ENCODE measurements around the gene SPATA46.
"Not testable (repeated sequence)": the region's sequence is repeated elsewhere in the genome, so short reads cannot be mapped to it uniquely, and the experiment has no call there.

SPATA46 gene, protein sequence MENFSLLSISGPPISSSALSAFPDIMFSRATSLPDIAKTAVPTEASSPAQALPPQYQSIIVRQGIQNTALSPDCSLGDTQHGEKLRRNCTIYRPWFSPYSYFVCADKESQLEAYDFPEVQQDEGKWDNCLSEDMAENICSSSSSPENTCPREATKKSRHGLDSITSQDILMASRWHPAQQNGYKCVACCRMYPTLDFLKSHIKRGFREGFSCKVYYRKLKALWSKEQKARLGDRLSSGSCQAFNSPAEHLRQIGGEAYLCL

DNA sequence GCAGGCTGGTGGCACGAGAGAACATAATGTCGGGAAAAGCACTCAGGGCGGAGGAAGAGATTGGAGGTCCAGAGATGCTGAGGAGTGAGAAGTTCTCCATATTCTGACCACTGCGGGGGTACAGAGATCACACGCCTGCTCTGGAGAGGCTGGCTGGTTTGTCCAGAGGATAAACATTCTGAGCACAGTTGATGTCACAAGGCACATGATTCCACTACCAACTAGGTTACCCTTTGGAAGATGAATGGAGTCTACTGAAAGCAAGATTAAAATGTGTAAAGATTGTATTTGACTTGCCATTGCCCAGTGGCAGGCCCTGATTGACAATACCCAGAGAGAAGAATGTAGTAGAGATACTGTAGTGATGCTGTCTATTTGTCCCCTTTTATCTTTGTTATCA, at the start of gene SPATA46:
Gene SPATA46 (minus strand): TSS at position 164 of the 400 bp plus-strand sequence. CDS start 64 bp downstream, at position 100.
- no peak for DNase-seq (ENCODE audit: low spot score)

DNA sequence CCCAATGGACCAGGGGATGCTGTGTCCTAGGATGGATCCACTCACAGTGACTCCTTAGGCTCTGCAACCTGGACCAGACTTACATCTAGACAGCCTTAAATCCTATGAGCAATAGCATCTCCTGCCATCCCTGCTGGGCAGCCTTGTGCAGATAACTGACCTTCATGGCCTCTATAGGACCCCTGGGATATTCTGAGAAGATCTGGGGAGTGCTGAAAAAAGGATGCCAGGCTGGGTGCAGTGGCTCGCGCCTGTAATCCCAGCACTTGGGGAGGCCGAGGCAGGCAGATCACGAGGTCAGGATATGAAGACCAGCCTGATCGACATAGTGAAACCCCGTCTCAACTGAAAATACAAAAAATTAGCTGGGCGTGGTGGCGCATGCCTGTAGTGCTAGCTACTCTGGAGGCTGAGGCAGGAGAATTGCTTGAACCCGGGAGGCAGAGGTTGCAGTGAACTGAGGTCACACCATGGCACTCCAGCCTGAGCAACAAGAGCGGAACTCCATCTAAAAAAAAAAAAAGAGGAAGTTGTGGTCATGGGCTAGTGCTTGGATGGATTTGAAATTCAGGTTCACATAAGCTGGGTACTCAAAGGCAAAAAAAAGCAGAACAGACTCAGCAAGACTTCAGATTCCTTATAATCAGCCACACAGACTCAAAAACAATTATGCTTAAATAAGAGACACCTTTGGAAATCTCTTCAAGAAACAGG, 46.2 kb upstream of the SPATA46 start:
- DNase-seq (ENCODE audit: low spot score): no peak

DNA sequence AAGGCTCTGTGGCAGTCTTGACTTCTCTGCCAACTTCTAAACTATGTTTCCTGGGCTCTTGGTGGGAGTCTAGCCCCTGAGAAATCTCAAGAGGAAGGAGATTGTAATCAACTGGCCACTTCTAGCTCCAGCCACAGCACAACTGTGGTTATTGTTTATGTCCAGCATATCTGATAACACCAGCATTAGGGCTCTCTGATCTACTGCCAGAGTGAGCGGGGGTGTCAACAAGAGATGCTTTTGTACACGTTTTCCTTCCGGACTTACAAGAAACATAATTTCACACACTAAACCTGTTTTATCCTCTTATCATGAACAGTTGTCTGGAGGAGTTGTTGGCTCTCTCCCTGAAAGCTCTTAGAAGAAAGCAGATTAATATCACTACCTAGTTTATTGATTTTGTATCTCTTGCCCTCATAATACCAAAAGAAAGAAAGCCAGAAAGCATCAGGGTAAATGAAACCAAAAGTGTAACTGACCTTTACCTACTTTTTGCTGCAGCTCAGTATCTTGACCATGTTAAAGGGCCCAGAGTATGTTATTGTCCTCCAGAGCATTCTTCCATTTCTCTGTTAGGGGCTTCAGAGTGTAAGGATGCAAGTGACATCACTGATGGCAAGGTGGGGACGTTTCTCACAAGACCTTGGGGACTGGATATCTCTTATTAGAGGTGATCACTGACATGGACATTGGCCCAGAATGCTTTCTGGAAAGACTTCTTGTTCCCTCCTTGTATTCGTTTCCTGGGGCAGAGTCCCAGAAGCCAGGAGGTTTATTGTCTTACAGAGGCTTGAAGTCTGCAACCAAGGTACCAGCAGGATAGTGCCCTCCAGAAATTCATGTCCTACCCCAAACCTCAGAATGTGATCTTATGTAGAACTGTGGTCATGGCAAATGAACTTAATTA, 44.9 kb upstream of the SPATA46 start:
- DNase-seq (ENCODE audit: low spot score): no peak

DNA sequence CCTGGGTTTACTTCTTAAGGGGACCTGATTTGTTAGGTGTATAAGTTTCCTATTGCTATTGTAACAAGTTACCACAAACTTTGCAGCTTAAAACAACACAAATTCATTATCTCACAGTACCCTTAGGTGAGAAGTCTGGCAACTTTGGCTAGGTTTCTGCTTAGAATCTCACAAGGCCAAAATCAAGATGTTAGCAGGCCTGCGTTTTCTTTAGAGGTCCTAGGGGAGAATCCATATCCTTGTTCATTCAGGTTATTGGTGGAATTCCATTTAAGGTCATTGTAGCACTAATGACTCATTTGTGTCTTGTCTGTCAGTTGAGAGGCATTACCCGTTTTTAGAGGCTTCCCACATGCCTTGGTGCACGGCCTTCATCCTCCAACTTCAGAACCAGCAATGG, 43.5 kb upstream of the SPATA46 start:
- DNase-seq (ENCODE audit: low spot score): no peak

DNA sequence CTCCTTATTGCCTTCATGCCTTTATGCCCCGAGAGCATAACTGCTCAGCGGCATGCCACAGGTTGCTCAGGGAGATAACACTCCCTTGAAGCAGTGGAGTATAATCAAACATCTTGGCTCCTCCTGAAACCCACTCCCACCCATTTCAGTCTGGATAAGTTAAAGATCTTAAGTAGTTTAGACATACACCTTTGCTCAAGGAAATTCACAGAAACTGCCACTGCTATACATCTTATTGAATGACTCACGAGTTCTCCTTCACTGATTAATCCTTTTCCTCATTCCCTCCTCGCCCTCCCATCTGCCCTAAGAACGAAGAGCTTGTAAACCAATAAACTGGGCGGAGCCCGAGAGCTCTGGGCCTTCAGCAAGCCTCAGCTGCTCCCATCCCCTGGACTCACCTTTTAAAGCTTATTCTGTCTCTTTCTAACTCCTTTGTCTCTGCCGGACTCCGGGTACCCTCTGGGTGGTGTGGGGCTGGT, 42.8 kb upstream of the SPATA46 start:
- not testable (repeated sequence) for DNase-seq (ENCODE audit: low spot score)

DNA sequence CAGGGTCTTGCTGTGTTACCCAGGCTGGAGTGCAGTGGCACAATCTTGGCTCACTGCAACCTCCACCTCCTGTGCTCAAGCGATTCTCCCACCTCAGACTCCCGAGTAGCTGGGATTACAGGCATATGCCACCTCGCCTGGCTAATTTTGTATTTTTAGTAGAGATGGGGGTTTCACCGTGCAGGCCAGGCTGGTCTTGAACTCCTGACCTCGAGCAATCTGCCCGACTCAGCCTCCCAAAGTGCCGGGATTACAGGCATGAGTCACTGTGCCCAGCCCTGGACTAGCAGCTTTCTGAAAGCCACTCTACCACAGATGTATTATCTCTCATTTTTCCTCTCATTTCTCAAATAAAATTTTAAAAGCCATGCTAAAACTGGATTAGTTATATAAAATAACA, 41.9 kb upstream of the SPATA46 start:
- not testable (repeated sequence) for DNase-seq (ENCODE audit: low spot score)

DNA sequence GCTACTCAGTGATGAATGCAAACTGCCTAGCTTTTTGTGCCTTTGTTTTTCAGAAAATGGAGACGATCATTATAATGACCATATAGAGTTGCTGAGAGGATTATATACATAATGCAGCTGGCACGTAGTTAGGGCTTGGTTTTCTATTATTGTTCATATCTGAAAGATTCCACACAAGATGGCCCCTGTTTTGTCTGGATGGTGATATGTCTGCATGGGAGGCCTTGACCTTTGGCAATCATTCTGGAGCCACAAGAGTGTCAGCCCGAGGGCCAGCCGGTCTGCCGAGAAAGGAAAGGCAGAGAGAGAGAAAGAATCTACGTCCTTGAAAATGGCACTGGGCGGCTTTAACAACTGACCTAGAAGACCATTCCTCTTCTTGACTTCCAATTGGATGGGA, 41.0 kb upstream of the SPATA46 start:
- no peak for DNase-seq (ENCODE audit: low spot score)

DNA sequence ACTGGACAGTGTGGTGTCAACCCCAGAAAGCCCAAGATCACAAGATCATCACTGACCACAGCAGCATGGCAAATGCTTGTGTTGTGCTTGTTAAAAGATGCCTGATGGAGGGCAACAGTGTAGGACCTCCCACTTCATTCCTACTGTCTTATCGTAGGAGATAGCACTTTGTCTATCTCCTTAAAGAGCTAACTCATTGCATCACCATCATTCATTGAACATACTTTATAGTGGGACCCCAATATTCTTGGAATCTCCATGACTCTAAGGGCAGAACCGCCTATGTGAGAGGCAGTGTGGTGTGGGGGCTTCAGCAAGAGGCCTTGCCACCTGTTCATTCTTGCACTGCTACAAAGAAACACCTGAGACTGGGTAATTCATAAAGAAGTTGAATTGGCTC, 40.3 kb upstream of the SPATA46 start:
- DNase-seq (ENCODE audit: low spot score): no peak

DNA sequence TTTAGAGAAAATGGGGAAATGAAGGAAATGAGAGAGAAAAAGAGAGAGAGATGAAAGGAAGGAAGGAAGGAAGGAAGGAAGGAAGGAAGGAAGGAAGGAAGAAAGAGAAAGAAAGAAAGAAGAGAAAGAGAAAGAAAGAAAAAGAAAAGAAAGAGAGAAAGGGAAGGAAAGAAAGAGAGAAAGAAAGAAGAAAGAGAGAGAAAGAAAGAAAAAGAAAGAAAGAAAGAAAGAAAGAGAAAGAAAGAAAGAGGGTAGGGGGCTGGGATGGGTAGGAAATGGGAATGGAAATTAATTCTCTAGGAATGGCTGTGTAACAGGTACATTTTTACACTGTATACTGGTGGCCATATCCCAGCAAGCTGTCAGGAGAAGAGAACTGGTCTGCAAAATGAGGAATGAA, 39.6 kb upstream of the SPATA46 start:
- no peak for DNase-seq (ENCODE audit: low spot score)

DNA sequence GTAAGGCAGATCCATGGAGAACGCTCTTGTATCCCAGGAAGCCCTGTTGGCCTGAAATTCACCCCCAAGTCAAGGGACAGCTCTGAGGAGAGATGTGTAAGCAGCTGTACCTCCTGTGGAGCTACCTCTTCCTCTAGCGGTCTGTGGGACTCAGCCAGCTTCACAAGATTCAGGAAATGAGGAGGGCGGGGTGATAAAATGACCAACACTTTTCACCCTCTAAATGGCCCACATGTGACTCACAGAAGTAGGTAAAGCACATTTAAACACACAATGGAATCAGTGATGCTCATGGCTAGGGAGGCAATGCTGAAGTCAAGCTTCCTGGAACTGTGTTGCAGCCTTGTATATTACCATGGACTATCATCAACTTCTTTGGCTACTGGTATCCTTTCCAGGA, 35.3 kb upstream of the SPATA46 start, which contains the start of gene SH2D1B:
Gene SH2D1B (minus strand): TSS at position 135 of the 400 bp plus-strand sequence. CDS start 120 bp downstream, at position 15.
- no peak for DNase-seq (ENCODE audit: low spot score)

DNA sequence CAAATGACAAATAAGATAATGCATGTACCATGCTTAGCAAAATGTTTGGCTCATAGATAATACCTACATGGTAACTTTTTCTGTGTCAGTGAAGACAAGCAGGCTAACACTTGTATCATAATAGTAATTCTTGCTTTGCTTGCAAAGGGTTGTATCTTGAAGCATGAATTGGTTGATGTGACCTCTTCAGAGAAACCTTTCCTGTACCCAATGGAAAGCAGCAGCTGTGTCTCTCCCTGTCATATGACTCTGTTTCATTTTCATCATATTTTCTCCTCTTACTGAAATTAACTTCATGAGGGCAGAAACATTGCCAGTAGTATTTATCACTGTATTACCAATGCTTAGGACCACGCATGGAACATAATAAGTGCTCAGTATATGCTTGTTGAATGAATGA, 30.9 kb upstream of the SPATA46 start:
- no peak for DNase-seq (ENCODE audit: low spot score)

DNA sequence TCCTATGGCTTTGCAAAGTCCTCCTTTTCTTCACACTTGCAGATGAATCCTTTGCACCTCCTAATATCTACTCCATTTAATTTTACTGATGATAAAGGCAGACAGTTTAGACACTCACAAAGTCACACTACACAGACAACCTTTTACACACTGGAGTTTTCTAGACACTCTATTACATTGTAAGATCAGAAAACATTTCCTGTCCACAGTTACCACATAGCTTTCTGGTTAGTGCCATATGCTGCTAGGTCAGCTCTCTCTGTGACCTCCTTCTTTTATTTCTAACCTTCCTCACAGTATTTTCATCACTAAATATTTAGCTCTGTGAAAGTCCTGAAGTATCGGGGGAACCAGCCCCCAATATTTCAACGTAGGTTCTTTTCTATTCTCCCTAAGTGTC, 30.2 kb upstream of the SPATA46 start:
- DNase-seq (ENCODE audit: low spot score): no peak

DNA sequence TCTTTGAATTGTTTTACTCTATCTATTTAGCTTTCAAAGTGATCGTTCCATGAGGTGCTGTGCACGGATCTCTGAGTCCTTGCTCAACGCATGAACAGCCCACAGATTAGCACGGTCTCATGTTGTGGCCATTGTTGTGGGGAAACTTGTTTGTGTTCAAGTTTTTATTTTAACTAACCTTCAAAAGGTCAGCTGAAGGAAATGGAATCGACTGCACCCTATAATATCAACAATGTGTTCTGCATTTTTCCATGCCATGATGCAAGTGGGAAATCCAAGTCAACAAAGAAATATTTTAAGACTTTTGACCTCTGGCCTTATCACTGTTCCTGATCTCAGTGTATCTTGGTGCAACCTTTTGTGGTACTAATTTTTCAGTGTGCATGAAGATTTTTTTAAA, 29.1 kb upstream of the SPATA46 start:
- no peak for DNase-seq (ENCODE audit: low spot score)

DNA sequence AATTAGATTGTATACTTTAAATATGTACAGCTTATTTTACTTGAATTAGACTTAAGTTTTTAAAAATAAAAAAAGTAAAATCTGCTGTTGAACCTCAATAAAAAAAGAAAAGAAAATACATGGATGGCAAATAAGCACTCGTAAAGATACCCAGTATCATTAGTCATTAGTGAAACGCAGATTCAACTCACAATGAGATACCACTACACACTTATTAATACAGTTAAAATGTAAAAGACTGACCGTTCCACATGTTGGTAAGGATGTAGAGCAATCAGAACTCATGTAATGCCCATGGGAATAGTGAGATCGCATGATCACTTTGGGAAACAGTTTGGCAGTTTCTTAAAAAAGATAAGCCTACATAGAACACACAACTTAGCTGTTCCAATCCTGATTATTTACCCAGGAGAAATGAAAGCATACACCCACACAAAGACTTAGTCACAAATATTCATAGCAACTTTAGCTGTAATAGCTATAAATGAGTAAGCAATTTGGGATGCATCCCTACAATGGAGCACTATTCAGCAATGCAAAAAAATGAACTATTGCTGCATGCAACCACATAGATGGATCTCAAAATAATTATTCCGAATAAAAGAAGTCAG, 28.0 kb upstream of the SPATA46 start:
- DNase-seq (ENCODE audit: low spot score): no peak

DNA sequence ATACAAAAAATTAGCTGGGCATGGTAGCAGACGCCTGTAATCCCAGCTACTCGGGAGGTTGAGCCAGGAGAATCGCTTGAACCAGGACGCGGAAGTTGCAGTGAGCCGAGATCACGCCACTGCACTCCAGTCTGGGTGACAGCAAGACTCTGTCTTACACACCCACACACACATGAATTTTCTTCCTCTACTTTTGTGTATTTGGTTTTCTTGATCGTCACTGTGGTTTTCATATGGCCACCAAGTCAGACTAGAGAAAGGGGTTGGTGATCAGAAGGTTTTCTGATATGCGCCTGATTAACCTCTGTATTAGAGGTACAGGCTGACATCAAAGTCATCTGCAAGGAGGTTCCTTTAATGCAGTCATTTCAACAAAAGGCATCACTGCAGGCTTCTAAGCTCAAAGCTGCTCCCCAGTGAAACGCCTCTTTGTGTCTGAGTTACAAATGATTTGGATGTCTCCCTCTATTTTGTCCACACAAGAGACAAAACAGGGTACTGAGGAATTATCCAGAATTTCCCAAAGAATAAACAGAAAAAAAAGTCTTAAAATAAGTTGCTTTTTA, 24.2 kb upstream of the SPATA46 start:
- DNase-seq (ENCODE audit: low spot score): no peak

DNA sequence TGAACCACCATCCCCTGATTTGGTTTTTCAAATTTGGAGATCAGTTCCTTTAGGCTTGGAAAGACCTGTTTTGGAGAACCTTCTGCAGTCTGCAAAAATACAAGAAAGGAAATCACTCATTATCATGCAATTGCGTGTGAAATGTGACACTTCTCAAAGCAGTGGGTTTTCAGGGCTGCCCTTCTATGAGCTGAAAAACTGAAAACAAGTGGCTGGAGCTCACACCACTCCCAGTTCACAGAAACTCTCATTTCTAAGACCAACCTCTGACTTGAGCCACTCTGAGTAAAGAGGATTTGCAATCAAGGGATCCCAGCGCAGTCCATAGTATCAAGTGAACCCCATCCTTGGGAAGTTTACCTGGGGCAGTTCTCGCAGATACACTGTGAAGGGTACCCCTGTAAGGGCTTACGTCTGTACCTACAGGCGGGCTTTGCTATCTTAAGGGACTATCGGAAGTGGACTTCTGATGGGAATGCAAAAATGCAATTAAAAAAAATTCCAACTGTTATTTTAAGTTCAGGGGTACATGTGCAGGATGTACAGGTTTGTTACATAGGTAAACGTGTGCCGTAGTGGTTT, 22.4 kb upstream of the SPATA46 start:
- no peak for DNase-seq (ENCODE audit: low spot score)

DNA sequence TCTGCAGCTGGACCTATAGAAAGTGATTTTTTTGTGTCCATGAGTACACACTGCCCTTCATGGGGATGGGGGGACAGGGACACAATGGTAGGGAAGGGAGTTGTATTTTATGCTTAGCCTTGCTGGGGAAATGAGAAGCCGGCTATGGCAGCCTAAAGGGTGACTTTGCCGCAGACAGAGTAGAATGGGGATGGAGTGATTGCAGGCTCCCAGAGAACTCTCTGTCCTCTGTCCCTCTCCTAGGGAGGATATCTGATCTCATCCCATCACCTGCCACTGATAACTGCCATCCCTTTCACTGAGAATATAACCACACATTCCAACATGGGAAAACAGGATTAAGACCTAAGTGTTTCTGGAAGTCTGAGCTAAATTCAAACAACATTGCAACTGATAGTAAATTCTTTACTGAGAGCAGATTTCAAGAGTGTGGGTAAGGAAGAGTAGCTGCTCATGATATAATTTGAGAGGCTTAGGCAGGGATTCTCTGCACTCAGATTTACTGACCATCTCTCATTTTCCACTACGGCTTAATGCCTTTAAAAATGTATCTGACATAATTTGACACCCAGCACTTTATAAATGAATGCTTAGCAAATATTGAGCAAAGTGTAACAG, 21.4 kb upstream of the SPATA46 start:
- no peak for DNase-seq (ENCODE audit: low spot score)

DNA sequence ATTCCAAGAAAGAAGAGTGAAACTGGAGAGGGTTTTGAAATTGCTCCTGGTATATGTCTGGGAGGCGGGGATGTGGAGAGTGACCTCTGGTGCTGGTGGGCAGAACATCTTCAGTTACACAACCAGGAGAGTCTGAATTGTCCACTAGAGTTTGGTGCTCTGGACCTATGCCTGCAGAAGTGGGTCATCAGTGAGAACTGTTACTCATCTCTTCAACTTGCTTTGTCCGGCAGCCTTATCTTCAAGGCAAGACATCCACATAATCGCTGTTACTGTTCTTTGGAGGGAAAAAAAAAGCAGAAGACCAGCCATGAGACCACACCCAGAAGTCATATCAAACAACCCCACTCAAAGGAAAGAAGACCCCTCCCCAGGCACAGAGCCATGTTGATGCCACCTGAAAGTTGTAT, 20.4 kb upstream of the SPATA46 start:
- DNase-seq (ENCODE audit: low spot score): no peak

DNA sequence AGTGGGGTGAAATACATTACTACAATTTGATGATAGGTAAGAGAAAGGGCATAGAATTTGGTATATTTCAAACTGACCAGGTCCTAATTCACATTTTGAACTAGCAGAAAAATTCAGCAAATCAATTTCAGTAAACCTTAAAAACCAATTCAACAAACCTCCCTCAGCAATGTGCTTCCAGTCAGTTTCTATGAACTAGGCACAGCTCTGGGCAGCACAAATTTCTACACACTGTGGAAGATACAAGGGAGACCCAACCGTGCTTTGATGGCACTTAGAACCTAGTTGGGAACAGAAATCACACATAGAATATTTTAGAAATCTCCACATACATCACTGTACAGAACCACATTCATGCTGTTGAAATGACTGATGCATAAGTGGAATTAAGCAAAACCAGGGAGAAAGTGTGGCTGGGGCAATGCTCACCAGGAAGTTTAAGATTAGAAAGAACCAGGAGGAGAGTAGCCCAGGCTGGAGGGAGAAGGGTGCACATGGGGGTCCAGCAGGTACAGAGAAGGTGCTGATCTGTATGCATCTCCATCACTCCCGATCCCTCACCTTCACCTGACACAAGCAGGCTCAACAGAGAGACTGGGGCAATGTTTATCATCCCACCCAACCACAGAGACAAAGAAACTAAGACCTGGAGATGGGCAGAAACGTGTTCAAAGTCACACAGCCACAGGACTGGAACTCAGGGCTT, 19.7 kb upstream of the SPATA46 start:
- no peak for DNase-seq (ENCODE audit: low spot score)

Data from hematopoietic multipotent progenitor cell treated with erythropoietin and hydrocortisone succinate and interleukin-3 and kit ligand, for 17 days (in vitro differentiated cells).